Measurements from ENCODE around the gene ZNF683. TPM values are rescaled to one million over a fixed set of nuclear protein-coding genes. Genes with fewer than 3 reads are reported as not detected.

Gene ZNF683
- not detected in 2 replicates for total RNA-seq

DNA sequence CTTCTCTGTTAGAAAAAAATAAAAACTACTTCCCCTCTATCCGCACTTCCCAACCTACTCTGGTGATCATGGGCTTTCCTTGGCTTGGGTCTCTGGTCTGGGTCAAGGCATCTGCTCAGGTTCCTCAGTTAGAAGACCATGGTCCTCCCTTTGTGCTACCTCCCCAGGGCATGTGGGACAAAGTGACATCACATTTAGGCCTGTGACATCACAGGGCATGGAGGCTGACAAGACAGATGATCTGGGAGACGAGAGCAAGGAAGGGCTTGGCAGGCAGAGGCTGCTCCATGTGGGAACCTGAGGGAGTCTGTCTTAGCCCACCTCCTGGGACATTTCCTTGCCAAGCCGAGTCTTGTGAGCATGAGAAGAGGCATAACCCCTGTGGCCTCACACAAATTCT lies at the start of gene ZNF683:
ZNF683 (minus strand) TSS at position 140 of the 400 bp plus-strand sequence. CDS start 4,179 bp downstream, outside the sequence.

DNA sequence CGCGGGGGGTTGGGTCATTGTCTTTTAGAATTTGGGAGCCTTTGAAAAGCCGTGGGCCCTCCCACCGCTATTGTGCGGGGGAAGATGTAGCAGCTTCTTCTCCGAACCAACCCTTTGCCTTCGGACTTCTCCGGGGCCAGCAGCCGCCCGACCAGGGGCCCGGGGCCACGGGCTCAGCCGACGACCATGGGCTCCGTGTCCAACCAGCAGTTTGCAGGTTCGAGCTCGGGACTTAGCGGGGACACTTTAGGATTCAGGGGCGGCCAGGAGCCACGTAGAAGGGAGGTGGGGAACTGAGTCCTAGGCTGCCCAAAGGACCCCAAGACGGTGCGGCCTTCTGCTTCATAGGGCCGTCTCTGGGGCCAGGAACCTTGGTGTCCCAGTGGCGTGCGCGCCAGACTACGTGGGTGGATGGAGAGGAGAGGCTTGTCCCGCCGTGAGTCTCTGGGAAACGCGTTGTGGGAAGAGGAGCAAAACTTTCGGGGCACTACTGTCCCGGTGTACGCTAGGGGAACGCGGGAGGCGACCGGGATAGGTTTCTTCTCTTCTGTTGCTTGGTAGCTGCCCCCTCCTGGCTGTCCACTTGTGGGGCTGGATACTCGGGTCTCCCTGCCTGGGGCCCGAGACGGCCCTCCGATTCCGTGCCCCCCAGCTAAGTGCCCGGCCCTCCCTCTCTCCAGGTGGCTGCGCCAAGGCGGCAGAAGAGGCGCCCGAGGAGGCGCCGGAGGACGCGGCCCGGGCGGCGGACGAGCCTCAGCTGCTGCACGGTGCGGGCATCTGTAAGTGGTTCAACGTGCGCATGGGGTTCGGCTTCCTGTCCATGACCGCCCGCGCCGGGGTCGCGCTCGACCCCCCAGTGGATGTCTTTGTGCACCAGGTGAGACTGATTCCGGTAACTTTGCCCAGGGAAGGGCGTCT lies 38.4 kb upstream of the ZNF683 start, which contains the start of gene LIN28A:
LIN28A (plus strand) TSS at position 112 of the 918 bp plus-strand sequence; CDS start at position 187, 75 bp downstream.

DNA sequence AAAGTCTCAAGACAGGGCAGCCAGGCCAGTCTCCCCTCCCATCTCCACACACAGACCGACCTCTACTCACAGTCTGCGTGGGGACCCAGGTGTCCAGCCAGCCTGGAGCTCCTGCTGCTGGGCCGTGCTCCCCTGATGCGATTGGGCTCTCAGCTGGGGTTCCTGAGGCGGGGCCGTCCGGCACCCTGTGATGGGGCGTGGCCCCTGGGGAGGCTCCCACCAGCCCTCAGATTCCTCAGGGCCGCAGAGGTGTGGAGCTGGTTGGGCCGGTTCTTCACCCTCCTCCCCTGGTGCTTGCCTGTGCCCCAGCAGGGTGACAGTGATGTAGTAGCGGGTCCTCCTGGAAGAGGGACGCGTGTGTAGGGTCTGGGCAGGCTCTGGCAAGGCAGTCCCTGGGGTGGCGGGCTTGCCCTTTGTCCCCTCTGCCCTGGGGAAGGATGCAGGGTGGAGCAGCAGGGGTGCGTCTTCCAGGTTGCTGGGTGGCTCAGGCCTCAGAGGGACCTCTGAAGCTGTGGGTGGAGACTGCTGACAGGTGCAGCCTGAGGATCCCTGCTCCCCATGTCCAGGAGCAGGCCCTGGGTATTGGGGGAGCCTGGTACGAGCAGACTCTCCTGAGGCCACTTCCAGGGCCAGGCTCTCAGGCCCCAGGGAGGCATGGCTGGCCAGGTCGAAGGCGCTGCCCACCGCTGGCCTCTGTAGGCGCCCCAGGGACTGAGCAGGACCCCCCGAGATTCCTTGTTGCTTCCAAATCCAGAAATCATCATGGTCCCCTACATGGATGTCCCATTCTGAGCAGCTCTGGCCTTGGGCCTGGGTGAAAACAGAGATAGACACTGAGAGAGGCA lies 18.4 kb downstream of the ZNF683 start, which contains the start of gene CRYBG2:
CRYBG2 (minus strand) TSS at position 155 of the 845 bp plus-strand sequence. CDS start 7,473 bp downstream, outside the sequence.

DNA sequence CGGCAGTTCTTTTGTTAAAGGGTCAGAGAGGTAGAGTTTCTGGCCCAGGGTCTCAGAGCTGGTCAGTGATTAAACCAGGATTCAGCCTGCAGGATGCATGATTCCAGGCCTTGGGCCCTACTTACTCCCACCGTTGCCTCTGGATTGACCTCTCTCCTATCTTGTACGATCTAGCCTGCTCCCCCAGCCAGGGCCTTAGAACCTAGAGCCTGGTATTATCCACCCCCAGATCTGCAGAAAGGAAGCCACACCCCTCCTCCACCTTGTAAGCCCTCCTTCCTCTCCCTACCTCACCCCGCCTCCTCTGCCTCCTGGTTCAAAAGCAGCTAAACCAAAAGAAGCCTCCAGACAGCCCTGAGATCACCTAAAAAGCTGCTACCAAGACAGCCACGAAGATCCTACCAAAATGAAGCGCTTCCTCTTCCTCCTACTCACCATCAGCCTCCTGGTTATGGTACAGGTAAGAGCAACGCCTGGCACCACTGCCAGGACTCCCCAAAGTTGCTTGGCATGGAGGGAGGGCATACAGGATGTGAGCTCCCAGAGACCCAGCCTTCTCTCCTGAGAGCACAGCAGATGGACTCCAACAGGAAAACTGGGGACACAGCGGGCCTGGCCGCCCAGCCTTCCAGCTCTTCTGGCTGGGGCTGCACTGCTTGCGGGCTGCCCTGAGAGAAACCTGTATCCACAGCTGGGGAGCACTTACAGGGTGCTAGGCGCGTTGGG lies 54.8 kb downstream of the ZNF683 start, which contains the start of gene CD52:
CD52 (plus strand) TSS at position 347 of the 726 bp plus-strand sequence; CDS start at position 407, 60 bp downstream.

Other genes with a start within 250 kb of the ZNF683 start
- gene FAM110D, start 213.7 kb downstream of the ZNF683 start, total RNA-seq = under 0.01 TPM in 1 of 2 replicates, not detected in the other
- not detected in 2 replicates for gene C1orf232, start 203.8 kb downstream of the ZNF683 start, total RNA-seq
- gene ZNF593, start 202.8 kb downstream of the ZNF683 start, total RNA-seq = 22.0 and 47.4 TPM in 2 replicates
- gene ZNF593OS, start 200.9 kb downstream of the ZNF683 start, total RNA-seq = 0.28 TPM in 1 of 2 replicates, not detected in the other
- 0.19 and 0.85 TPM in 2 replicates for gene CNKSR1, start 195.3 kb downstream of the ZNF683 start, total RNA-seq
- gene CATSPER4, start 182.1 kb downstream of the ZNF683 start, total RNA-seq = not detected in 2 replicates
- gene CEP85, start 138.6 kb downstream of the ZNF683 start, total RNA-seq = 7.3 and 11.1 TPM in 2 replicates
- gene SH3BGRL3, start 92.7 kb downstream of the ZNF683 start, total RNA-seq = 20.9 and 22.8 TPM in 2 replicates
- gene UBXN11, start 66.1 kb downstream of the ZNF683 start, total RNA-seq = 2.3 and 3.1 TPM in 2 replicates
- gene CD52, start 54.8 kb downstream of the ZNF683 start, total RNA-seq = not detected in 2 replicates
- gene CRYBG2, start 18.6 kb downstream of the ZNF683 start, total RNA-seq = under 0.01 TPM in 1 of 2 replicates, not detected in the other
- gene LIN28A, start 38.1 kb upstream of the ZNF683 start, total RNA-seq = not detected in 2 replicates
- 54.4 and 60.6 TPM in 2 replicates for gene DHDDS, start 59.6 kb upstream of the ZNF683 start, total RNA-seq
- gene HMGN2, start 99.7 kb upstream of the ZNF683 start, total RNA-seq = 123 and 354 TPM in 2 replicates
- 4.2 and 4.5 TPM in 2 replicates for gene RPS6KA1, start 157.0 kb upstream of the ZNF683 start, total RNA-seq

Measured in regular cardiac myocyte (primary cell).